Measurements from ENCODE around the gene APOF. TPM values are rescaled to one million over a fixed set of nuclear protein-coding genes. Genes with fewer than 3 reads are reported as not detected.

Gene APOF
- total RNA-seq, 1 donor from 2014 or later, result not detected

- DNase-seq (ENCODE audit: low read depth, low spot score), result no peak
- Mint-ChIP-seq H3K36me3 (ENCODE audit: low read depth) (peaks cover 8% of the 10 kb centered on the region), H3K4me3 (no peak overlapping the region), H3K27ac (ENCODE audit: unreplicated experiment) (no peak overlapping the region), H3K27me3 (ENCODE audit: low read depth) (no peaks in the 10 kb centered on the region), H3K4me1 (no peaks in the 10 kb centered on the region), H3K9me3 (peaks cover 17% of the 10 kb centered on the region)
- no peak for TF ChIP-seq CTCF (conservative IDR thresholded peaks at IDR 0.05)
These were observed 35.7 kb upstream of the APOF start for GRCh38 chr12:56398324-56398723.

GRCh38 chr12:56392331-56392730, 29.7 kb upstream of the APOF start:
- no peak overlapping the region for H3K4me3 Mint-ChIP-seq
- H3K27me3 Mint-ChIP-seq (ENCODE audit: low read depth), result no peaks in the 10 kb centered on the region
- peaks cover 2% of the 10 kb centered on the region for H3K36me3 Mint-ChIP-seq (ENCODE audit: low read depth)

GRCh38 chr12:56391721-56392120, 29.1 kb upstream of the APOF start:
- Mint-ChIP-seq H3K27ac (ENCODE audit: unreplicated experiment) (no peak overlapping the region), H3K36me3 (ENCODE audit: low read depth) (peaks cover 2% of the 10 kb centered on the region), H3K27me3 (ENCODE audit: low read depth) (no peaks in the 10 kb centered on the region), H3K4me1 (peaks cover 15% of the 10 kb centered on the region), H3K9me3 (peaks cover 6% of the 10 kb centered on the region), H3K4me3 (no peak overlapping the region)
- no peak for TF ChIP-seq CTCF (conservative IDR thresholded peaks at IDR 0.05)
- no peak for DNase-seq (ENCODE audit: low read depth, low spot score)

More at GRCh38 chr12:56392331-56392730, 29.7 kb upstream of the APOF start:
- Mint-ChIP-seq H3K27ac (ENCODE audit: unreplicated experiment) (no peak overlapping the region), H3K9me3 (peaks cover 6% of the 10 kb centered on the region), H3K4me1 (peaks cover 11% of the 10 kb centered on the region)
- DNase-seq (ENCODE audit: low read depth, low spot score), result no peak
- TF ChIP-seq CTCF (conservative IDR thresholded peaks at IDR 0.05), result no peak

- H3K27ac Mint-ChIP-seq (ENCODE audit: unreplicated experiment), result no peak overlapping the region
- no peak overlapping the region for H3K4me3 Mint-ChIP-seq
- peaks cover 15% of the 10 kb centered on the region for H3K4me1 Mint-ChIP-seq
- H3K36me3 Mint-ChIP-seq (ENCODE audit: low read depth), result peaks cover 2% of the 10 kb centered on the region
- H3K9me3 Mint-ChIP-seq, result peaks cover 3% of the 10 kb centered on the region
- DNase-seq (ENCODE audit: low read depth, low spot score), result no peak
- H3K27me3 Mint-ChIP-seq (ENCODE audit: low read depth), result no peaks in the 10 kb centered on the region
- no peak for TF ChIP-seq CTCF (conservative IDR thresholded peaks at IDR 0.05)
These were observed 26.8 kb upstream of the APOF start for GRCh38 chr12:56389412-56389811.

GRCh38 chr12:56387152-56387736, 24.6 kb upstream of the APOF start:
- peaks cover 15% of the 10 kb centered on the region for H3K4me1 Mint-ChIP-seq
- H3K4me3 Mint-ChIP-seq, result peak overlapping the region; percentile 14
- TF ChIP-seq CTCF (conservative IDR thresholded peaks at IDR 0.05), result no peak
- H3K27ac Mint-ChIP-seq (ENCODE audit: unreplicated experiment), result no peak overlapping the region
- H3K36me3 Mint-ChIP-seq (ENCODE audit: low read depth), result no peaks in the 10 kb centered on the region
- no peak for DNase-seq (ENCODE audit: low read depth, low spot score)
- no peaks in the 10 kb centered on the region for H3K9me3 Mint-ChIP-seq
- no peaks in the 10 kb centered on the region for H3K27me3 Mint-ChIP-seq (ENCODE audit: low read depth)

All from neural crest cell (in vitro differentiated cells).